K562 (cell line): ENCODE results near the gene MYRIP.

Experiments used
- CREB1 ChIP-seq, 2 experiments: sonication (generic) in 1 of 2; formaldehyde crosslinking in 1 of 2; IDR thresholded peaks; 2 replicates each; pipeline versions ENCODE4 v1.6.1 to v1.8.0; 2012 to 2022; ENCODE audit warnings: inconsistent platforms in 1 of 2, mild to moderate bottlenecking in 1 of 2, missing genetic modification reagents in 1 of 2, moderate library complexity in 1 of 2
- ILF3 ChIP-seq: fragments of 450-650 bp; IDR thresholded peaks from 2 replicates; pipeline ENCODE4 v1.6.1; 2018; ENCODE audit warnings: antibody characterized with exemption, mild to moderate bottlenecking, moderate library complexity, borderline replicate concordance
- POLR2AphosphoS2 ChIP-seq: IDR thresholded peaks from 2 replicates; pipeline ENCODE4 v1.6.1; 2012; ENCODE audit warnings: low read length, improper control_type of control experiment
- SMARCA4 ChIP-seq: fragments of 450-650 bp; IDR thresholded peaks from 2 replicates; pipeline ENCODE4 v1.6.1; 2016
- ZNF830 ChIP-seq: fragments of 250-450 bp; sonication (Bioruptor Pico); IDR thresholded peaks from 2 replicates; pipeline ENCODE4 v1.5.0; 2021; ENCODE audit warnings: mild to moderate bottlenecking
- TF ChIP-seq, protein P1 (sequence below), 3 experiments: IDR thresholded peaks in 2 of 3; conservative IDR thresholded peaks in 1 of 3; 2 replicates each; pipeline ENCODE4 v1.5.1; 2011 to 2012; ENCODE audit warnings: low read length in 3 of 3, mild to moderate bottlenecking in 3 of 3, control low read depth in 2 of 3, improper control_type of control experiment in 1 of 3, inconsistent platforms in 1 of 3, low read depth in 1 of 3, mixed read lengths in 1 of 3, moderate library complexity in 1 of 3; ENCODE audit not compliant: insufficient read depth in 2 of 3

DNA sequence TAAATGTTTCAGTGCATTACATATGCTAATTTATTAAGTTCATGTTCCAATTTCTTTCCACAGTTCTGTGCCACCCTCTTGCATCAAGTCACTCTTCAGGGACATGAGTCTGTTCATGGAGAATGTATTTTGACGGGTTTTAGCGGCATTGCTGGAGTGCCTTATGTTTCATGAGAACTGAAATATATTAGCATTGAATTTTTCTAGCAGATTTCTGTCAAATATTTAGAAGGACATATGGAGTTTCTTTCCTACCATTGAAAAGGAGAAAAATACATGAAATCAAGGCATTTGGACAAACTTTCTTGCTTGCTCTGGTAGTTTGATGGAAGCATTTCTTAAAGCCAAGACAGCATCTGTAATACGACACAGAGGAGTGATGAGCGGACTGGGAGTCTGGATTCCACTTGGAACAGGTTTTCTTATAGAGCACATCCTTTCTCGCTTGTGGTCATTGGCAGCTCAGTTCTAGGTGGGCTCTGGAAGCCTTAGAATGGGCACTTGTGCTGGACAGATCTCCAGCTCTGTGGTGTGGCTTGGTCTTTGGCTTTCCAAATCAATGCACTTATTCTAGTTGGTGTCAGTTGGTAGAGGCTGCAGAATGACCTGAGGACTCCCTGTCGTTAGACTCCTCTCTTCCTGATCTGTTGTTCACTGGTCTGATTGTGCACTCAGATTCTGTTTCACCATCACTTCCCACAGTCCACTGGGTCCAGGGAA, 415.5 kb downstream of the MYRIP start:
- no peak for TF ChIP-seq ZNF830 (CRISPR knock-in tag)
- TF ChIP-seq ILF3 = no peak
- TF ChIP-seq, protein P1, sequence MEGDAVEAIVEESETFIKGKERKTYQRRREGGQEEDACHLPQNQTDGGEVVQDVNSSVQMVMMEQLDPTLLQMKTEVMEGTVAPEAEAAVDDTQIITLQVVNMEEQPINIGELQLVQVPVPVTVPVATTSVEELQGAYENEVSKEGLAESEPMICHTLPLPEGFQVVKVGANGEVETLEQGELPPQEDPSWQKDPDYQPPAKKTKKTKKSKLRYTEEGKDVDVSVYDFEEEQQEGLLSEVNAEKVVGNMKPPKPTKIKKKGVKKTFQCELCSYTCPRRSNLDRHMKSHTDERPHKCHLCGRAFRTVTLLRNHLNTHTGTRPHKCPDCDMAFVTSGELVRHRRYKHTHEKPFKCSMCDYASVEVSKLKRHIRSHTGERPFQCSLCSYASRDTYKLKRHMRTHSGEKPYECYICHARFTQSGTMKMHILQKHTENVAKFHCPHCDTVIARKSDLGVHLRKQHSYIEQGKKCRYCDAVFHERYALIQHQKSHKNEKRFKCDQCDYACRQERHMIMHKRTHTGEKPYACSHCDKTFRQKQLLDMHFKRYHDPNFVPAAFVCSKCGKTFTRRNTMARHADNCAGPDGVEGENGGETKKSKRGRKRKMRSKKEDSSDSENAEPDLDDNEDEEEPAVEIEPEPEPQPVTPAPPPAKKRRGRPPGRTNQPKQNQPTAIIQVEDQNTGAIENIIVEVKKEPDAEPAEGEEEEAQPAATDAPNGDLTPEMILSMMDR (IDR thresholded peaks at IDR 0.05 in 2 of 3, conservative IDR thresholded peaks at IDR 0.05 in 1 of 3; ENCODE audit: insufficient read depth in 2 of 3, low read depth in 1 of 3, low read length in 3 of 3) = no peak
- no peak for TF ChIP-seq SMARCA4
- TF ChIP-seq POLR2AphosphoS2 = no peak
- no peak for TF ChIP-seq CREB1 (IDR thresholded peaks at IDR 0.05)
- TF ChIP-seq CREB1 (CRISPR knock-in tag; IDR thresholded peaks at IDR 0.05) = no peak
